Smooth muscle cell (in vitro differentiated cells): ENCODE data around the gene HAGH. TPM values are rescaled to one million over a fixed set of nuclear protein-coding genes. Genes with fewer than 3 reads are reported as not detected.
A peak's percentile ranks its signal among the peaks of the same experiment; 100 is the strongest.

Source experiments
- DNase-seq: peaks from one replicate; lab custom pipeline; 2025; ENCODE audit not compliant: unreplicated experiment; lab: John Stamatoyannopoulos, UW
- H2AFZ ChIP-seq: fragments of 200-600 bp; sonication (generic); 2 replicates; pipeline ENCODE4 v1.6.0; 2016; ENCODE audit warnings: antibody characterized with exemption, low read depth, mild to moderate bottlenecking
- H3F3A ChIP-seq: fragments of 200-600 bp; sonication (generic); 2 replicates; pipeline ENCODE4 v1.6.0; 2017; ENCODE audit warnings: antibody characterized with exemption, low read depth
- H3K27ac ChIP-seq: fragments of 200-600 bp; sonication (generic); 2 replicates; pipeline ENCODE4 v1.5.1; 2016; ENCODE audit warnings: low read depth, mild to moderate bottlenecking
- H3K27me3 ChIP-seq: fragments of 200-600 bp; sonication (generic); 2 replicates; pipeline ENCODE4 v1.6.1; 2016; ENCODE audit warnings: low read depth, mild to moderate bottlenecking
- H3K36me3 ChIP-seq: fragments of 200-600 bp; sonication (generic); 2 replicates; pipeline ENCODE4 v1.5.1; 2016; ENCODE audit warnings: low read depth
- H3K4me1 ChIP-seq: fragments of 200-600 bp; sonication (generic); 2 replicates; pipeline ENCODE4 v1.5.1; 2016; ENCODE audit warnings: low read depth
- H3K4me2 ChIP-seq: fragments of 200-600 bp; sonication (generic); 2 replicates; pipeline ENCODE4 v1.6.0; 2016; ENCODE audit warnings: mild to moderate bottlenecking
- H3K4me3 ChIP-seq: fragments of 200-600 bp; sonication (generic); 2 replicates; pipeline ENCODE4 v1.5.1; 2016; ENCODE audit warnings: mild to moderate bottlenecking
- H3K79me2 ChIP-seq: fragments of 200-600 bp; sonication (generic); 2 replicates; pipeline ENCODE4 v1.6.0; 2016; ENCODE audit warnings: low read depth, mild to moderate bottlenecking
- H3K9ac ChIP-seq: fragments of 200-600 bp; sonication (generic); 2 replicates; pipeline ENCODE4 v1.6.0; 2016; ENCODE audit warnings: low read depth
- H3K9me3 ChIP-seq: fragments of 200-600 bp; sonication (generic); replicated peaks from 2 replicates; pipeline ENCODE4 v1.5.1; 2016; ENCODE audit warnings: low read depth
- H4K20me1 ChIP-seq: fragments of 200-600 bp; sonication (generic); 2 replicates; pipeline ENCODE4 v1.6.0; 2016; ENCODE audit warnings: low read depth
- CTCF ChIP-seq: fragments of 200-600 bp; sonication (generic); IDR thresholded peaks from 2 replicates; pipeline ENCODE4 v1.5.1; 2017; ENCODE audit warnings: borderline replicate concordance, mild to moderate bottlenecking, antibody characterized with exemption; ENCODE audit not compliant: insufficient read depth, poor library complexity, severe bottlenecking
- WGBS: methylation state at CpG from one replicate; pipeline ENCODE4 v1.1.7; 2016; ENCODE audit warnings: low lambda C conversion rate; 5-methylcytosine and 5-hydroxymethylcytosine counted together
- polyA plus RNA-seq: library from polyadenylated mRNA; unstranded; fragments of >200 nt; fragmentation: Nextera tagmentation; extraction: Ambion mirVana; gene quantifications from 2 replicates; pipeline ENCODE4 v1.2.1, GENCODE V29; 2016
- total RNA-seq: library from RNA; depleted of rRNA; stranded (reverse); fragments of >200 nt; gene quantifications from 2 replicates; pipeline ENCODE4 v1.2.3, GENCODE V29; 2014

Gene HAGH
- total and polyA plus RNA-seq, 2 experiments from 2014 or later = 20.9 to 43.0 TPM

- Histone ChIP-seq H3K9me3 (no peaks in the 10 kb centered on the region), H3K79me2 (no peaks in the 10 kb centered on the region), H3F3A (peaks cover 8% of the 10 kb centered on the region), H3K9ac (no peak overlapping the region), H2AFZ (no peak overlapping the region), H3K4me3 (no peak overlapping the region), H3K4me1 (peaks cover 5% of the 10 kb centered on the region), H3K4me2 (no peak overlapping the region), H4K20me1 (no peaks in the 10 kb centered on the region), H3K36me3 (no peaks in the 10 kb centered on the region), H3K27ac (no peak overlapping the region), H3K27me3 (no peaks in the 10 kb centered on the region)
- DNase-seq = no peak
- TF ChIP-seq CTCF = no peak
- 97% methylated on average over 40 of the region's 40 CpGs for WGBS
Observed at GRCh38 chr16:1816396-1817275, 10.0 kb downstream of the HAGH start.

- no peak overlapping the region for H3K27ac ChIP-seq
- no peak for DNase-seq
- no peaks in the 10 kb centered on the region for H4K20me1 ChIP-seq
- no peak overlapping the region for H3K9ac ChIP-seq
- WGBS = 97% methylated on average over 11 of the region's 11 CpGs
- no peaks in the 10 kb centered on the region for H3K9me3 ChIP-seq
- H3K4me1 ChIP-seq = peaks cover 5% of the 10 kb centered on the region
- H2AFZ ChIP-seq = no peak overlapping the region
- no peaks in the 10 kb centered on the region for H3K79me2 ChIP-seq
- H3K27me3 ChIP-seq = no peaks in the 10 kb centered on the region
- peaks cover 8% of the 10 kb centered on the region for H3F3A ChIP-seq
- no peaks in the 10 kb centered on the region for H3K36me3 ChIP-seq
- H3K4me2 ChIP-seq = no peak overlapping the region
- H3K4me3 ChIP-seq = no peak overlapping the region
- TF ChIP-seq CTCF = no peak
Observed at GRCh38 chr16:1815461-1815860, 11.2 kb downstream of the HAGH start.

GRCh38 chr16:1812732-1813163 is 13.9 kb downstream of the HAGH start:
- no peak overlapping the region for H3K9ac ChIP-seq
- no peak overlapping the region for H2AFZ ChIP-seq
- no peaks in the 10 kb centered on the region for H3K27me3 ChIP-seq
- no peak overlapping the region for H3K4me3 ChIP-seq
- no peaks in the 10 kb centered on the region for H4K20me1 ChIP-seq
- no peaks in the 10 kb centered on the region for H3K36me3 ChIP-seq
- H3K27ac ChIP-seq = no peak overlapping the region
- no peaks in the 10 kb centered on the region for H3K9me3 ChIP-seq
- no peaks in the 10 kb centered on the region for H3K79me2 ChIP-seq
- H3K4me1 ChIP-seq = peaks cover 5% of the 10 kb centered on the region
- no peak for DNase-seq
- WGBS = 44% methylated on average over 17 of the region's 17 CpGs
- peak overlapping the region; percentile 40 for H3K4me2 ChIP-seq
- peaks cover 8% of the 10 kb centered on the region for H3F3A ChIP-seq
- TF ChIP-seq CTCF = peak; percentile 36
